ENCODE results near the gene CNRIP1. TPM values are rescaled to one million over a fixed set of nuclear protein-coding genes. Genes with fewer than 3 reads are reported as not detected.

Gene CNRIP1
- total RNA-seq, 1 donor from 2014 or later: not detected

DNA sequence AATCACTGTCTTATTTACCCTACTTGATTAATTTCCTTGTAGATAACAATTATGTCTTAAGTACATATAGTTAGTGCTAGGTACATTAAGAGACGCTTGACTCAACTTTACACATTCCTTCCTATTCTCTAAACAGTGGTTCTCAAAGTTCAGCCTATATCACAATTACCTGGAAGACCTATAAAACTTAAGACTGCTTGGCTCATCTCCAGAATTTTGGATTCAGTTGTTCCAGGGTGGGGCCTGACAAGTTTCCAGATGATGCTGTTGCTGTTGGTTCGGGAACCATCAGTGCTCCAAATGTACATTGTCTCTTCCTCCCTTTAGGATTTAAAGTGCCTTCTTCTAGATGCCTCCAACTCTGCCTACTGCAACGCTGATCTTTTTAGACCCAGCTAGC is 71.4 kb downstream of the CNRIP1 start:
- H3K27me3 Mint-ChIP-seq: peaks cover 4% of the 10 kb centered on the region
- H3K4me3 Mint-ChIP-seq: no peak overlapping the region
- intact Hi-C loops (cut with micrococcal nuclease): no loop called here

DNA sequence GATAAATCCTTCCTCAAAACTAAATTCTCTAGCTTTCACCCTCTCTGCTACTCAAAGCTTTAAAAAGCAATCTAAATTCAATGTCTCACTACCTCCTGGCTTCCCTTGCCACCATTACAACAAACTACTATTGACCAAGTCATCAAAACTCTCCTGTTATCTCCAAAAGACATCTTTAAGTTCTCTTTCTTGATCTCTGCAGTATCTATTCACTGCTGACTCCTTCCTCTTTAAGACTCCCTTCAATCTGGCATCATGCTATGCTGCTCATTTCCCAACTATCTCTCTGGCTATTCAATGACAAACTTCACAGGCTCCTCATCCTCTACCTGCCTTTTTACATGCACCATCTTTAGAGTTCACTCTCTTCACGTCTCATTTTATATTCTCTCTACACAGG is 73.4 kb downstream of the CNRIP1 start:
- Mint-ChIP-seq H3K4me1 (peaks cover 11% of the 10 kb centered on the region), H3K27me3 (peaks cover 3% of the 10 kb centered on the region), H3K9me3 (no peaks in the 10 kb centered on the region), H3K4me3 (no peak overlapping the region), H3K27ac (no peak overlapping the region), H3K36me3 (ENCODE audit: low read depth) (peaks cover 15% of the 10 kb centered on the region)
- no peak for DNase-seq
- intact Hi-C loops (cut with micrococcal nuclease): no loop called here

More for the DNA sequence above, 71.4 kb downstream of the CNRIP1 start:
- Mint-ChIP-seq H3K4me1 (peaks cover 15% of the 10 kb centered on the region), H3K27ac (no peak overlapping the region), H3K9me3 (no peaks in the 10 kb centered on the region), H3K36me3 (ENCODE audit: low read depth) (peaks cover 19% of the 10 kb centered on the region)
- no peak for DNase-seq

DNA sequence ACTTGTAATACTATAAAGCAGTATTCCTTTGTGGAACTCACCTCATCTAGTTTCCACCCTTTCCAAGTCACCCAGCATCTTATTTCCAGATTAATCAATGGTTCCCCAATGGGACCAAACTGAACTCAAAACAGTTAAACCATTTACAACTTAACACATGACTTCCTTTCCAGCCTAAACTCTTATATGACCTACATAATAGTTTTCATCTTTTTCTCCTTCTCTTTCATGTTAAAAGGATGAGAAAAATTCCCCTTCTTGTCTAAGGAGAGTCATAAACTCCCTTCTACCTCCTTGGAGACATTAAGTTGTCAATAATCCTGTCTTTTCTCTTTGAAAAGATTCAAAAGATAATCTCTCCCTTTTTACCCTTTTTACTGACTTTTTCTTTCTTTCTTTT is 74.1 kb downstream of the CNRIP1 start:
- Mint-ChIP-seq H3K27ac (no peak overlapping the region), H3K36me3 (ENCODE audit: low read depth) (peaks cover 8% of the 10 kb centered on the region), H3K4me1 (peaks cover 12% of the 10 kb centered on the region), H3K4me3 (no peak overlapping the region), H3K27me3 (no peaks in the 10 kb centered on the region), H3K9me3 (no peaks in the 10 kb centered on the region)
- no peak for DNase-seq
- intact Hi-C loops (cut with micrococcal nuclease): no loop called here

DNA sequence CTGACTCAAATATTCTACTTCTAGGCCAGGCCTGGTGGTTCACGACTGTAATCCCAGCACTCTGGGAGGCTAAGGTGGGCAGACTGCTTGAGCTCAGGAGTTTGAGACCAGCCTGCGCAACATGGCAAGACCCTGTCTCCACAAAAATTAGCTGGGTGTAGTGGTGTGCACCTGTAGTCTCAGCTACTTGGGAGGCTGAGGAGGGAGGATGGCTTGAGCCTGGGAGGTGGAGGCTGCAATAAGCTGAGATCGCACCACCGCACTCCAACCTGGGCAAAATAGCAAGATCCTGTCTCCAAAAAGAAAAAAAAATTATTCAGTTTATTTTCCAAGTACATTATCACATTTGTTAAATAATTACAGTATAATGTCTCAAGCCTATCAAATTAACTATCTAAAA is 74.7 kb downstream of the CNRIP1 start:
- intact Hi-C loops (cut with micrococcal nuclease): no loop called here
- H3K27me3 Mint-ChIP-seq: no peaks in the 10 kb centered on the region

GRCh38 chr2:68244456-68244855 is 75.3 kb downstream of the CNRIP1 start:
- no peak for DNase-seq
- H3K27ac Mint-ChIP-seq: no peak overlapping the region
- no peaks in the 10 kb centered on the region for H3K9me3 Mint-ChIP-seq
- H3K4me1 Mint-ChIP-seq: peaks cover 13% of the 10 kb centered on the region
- no peak overlapping the region for H3K4me3 Mint-ChIP-seq
- H3K36me3 Mint-ChIP-seq (ENCODE audit: low read depth): peaks cover 2% of the 10 kb centered on the region
- no peaks in the 10 kb centered on the region for H3K27me3 Mint-ChIP-seq
- intact Hi-C loops (cut with micrococcal nuclease): no loop called here

More for the DNA sequence above, 74.7 kb downstream of the CNRIP1 start:
- Mint-ChIP-seq H3K9me3 (no peaks in the 10 kb centered on the region), H3K27ac (no peak overlapping the region), H3K4me3 (no peak overlapping the region), H3K4me1 (peaks cover 13% of the 10 kb centered on the region), H3K36me3 (ENCODE audit: low read depth) (peaks cover 4% of the 10 kb centered on the region)
- no peak for DNase-seq

Other genes with a start within 250 kb of the CNRIP1 start
- 35.4 and 38.4 TPM in 2 replicates for gene PNO1, start 162.1 kb downstream of the CNRIP1 start, total RNA-seq
- 83.5 and 83.8 TPM in 2 replicates for gene PPP3R1, start 67.4 kb downstream of the CNRIP1 start, total RNA-seq
- 0.26 and 0.62 TPM in 2 replicates for gene PLEK, start 45.3 kb upstream of the CNRIP1 start, total RNA-seq
- gene FBXO48, start 147.3 kb upstream of the CNRIP1 start, total RNA-seq: 1.2 TPM in 2 replicates
- 2.0 and 2.1 TPM in 2 replicates for gene APLF, start 147.6 kb upstream of the CNRIP1 start, total RNA-seq

All from activated CD4-positive, alpha-beta T cell treated with anti-CD3 and anti-CD28 coated beads, Interleukin-2, amount 10 ng/mL, durations not matched to agents 24 days and 14 days (primary cell).